ENCODE results near the gene TSPAN11. TPM values are rescaled to one million over a fixed set of nuclear protein-coding genes. Genes with fewer than 3 reads are reported as not detected.

Gene TSPAN11
- total RNA-seq, 1 donor from 2014 or later, result not detected

DNA sequence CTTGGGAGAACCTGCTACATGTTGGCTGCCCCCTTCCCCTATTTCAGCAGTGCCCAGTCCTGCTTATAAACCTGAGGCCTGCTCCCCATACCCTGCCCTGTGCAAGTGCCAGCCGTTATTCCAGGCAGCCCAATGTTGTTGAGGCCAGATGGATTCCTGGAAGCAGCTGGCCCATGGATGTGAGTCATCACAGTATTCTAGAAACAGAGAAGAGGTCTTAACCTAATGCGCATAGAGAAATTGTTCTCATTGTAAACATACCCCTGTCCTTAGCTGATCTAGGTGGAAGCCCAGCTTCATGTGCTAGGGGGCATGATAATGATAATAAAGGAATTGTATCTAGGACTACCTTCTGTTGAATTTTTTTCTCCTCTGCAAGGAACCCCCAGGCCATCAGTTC is 69.7 kb downstream of the TSPAN11 start:
- Histone ChIP-seq H3K36me3 (ENCODE audit: control insufficient read depth, insufficient read depth, low read length) (no peaks in the 10 kb centered on the region), H3K4me3 (ENCODE audit: low read depth, low read length) (no peak overlapping the region), H3K27me3 (ENCODE audit: control insufficient read depth, insufficient read depth, low read length) (no peaks in the 10 kb centered on the region)
- FAIRE-seq (no peak), DNase-seq (ENCODE audit: low read depth) (no peak)
- TF ChIP-seq, protein P1, sequence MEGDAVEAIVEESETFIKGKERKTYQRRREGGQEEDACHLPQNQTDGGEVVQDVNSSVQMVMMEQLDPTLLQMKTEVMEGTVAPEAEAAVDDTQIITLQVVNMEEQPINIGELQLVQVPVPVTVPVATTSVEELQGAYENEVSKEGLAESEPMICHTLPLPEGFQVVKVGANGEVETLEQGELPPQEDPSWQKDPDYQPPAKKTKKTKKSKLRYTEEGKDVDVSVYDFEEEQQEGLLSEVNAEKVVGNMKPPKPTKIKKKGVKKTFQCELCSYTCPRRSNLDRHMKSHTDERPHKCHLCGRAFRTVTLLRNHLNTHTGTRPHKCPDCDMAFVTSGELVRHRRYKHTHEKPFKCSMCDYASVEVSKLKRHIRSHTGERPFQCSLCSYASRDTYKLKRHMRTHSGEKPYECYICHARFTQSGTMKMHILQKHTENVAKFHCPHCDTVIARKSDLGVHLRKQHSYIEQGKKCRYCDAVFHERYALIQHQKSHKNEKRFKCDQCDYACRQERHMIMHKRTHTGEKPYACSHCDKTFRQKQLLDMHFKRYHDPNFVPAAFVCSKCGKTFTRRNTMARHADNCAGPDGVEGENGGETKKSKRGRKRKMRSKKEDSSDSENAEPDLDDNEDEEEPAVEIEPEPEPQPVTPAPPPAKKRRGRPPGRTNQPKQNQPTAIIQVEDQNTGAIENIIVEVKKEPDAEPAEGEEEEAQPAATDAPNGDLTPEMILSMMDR (IDR thresholded peaks at IDR 0.05; ENCODE audit: insufficient read depth, low read length, severe bottlenecking), result no peak

DNA sequence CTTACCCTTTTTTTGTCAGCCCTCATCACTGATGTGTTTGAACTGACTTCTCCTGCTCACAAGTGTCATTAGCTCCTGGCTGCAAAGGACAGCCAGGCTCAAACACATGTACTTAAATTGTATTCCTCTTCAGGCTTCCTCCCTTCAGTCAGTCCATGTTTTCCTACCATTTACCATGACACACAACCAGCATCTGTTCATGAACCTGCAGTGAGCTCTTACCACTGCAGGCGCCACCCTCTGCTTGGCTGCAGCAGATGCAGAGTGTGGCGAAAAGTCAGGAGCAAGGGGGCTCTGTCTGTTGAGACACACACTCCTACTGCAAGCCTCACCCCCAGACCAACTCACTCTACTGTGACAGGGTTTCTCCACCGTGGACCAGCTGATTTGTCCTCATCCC is 70.2 kb downstream of the TSPAN11 start:
- H3K36me3 ChIP-seq (ENCODE audit: control insufficient read depth, insufficient read depth, low read length), result no peaks in the 10 kb centered on the region
- no peaks in the 10 kb centered on the region for H3K27me3 ChIP-seq (ENCODE audit: control insufficient read depth, insufficient read depth, low read length)
- TF ChIP-seq, protein P1 (IDR thresholded peaks at IDR 0.05; ENCODE audit: insufficient read depth, low read length, severe bottlenecking), result no peak
- no peak overlapping the region for H3K4me3 ChIP-seq (ENCODE audit: low read depth, low read length)
- no peak for DNase-seq (ENCODE audit: low read depth)
- peak; percentile 32 for FAIRE-seq

- H3K36me3 ChIP-seq (ENCODE audit: control insufficient read depth, insufficient read depth, low read length), result no peaks in the 10 kb centered on the region
- TF ChIP-seq, protein P1 (IDR thresholded peaks at IDR 0.05; ENCODE audit: insufficient read depth, low read length, severe bottlenecking), result no peak
- peak; percentile 82 for FAIRE-seq
- no peak overlapping the region for H3K4me3 ChIP-seq (ENCODE audit: low read depth, low read length)
- no peak for DNase-seq (ENCODE audit: low read depth)
- no peaks in the 10 kb centered on the region for H3K27me3 ChIP-seq (ENCODE audit: control insufficient read depth, insufficient read depth, low read length)
These were observed 71.3 kb downstream of the TSPAN11 start for GRCh38 chr12:30997685-30998440.

DNA sequence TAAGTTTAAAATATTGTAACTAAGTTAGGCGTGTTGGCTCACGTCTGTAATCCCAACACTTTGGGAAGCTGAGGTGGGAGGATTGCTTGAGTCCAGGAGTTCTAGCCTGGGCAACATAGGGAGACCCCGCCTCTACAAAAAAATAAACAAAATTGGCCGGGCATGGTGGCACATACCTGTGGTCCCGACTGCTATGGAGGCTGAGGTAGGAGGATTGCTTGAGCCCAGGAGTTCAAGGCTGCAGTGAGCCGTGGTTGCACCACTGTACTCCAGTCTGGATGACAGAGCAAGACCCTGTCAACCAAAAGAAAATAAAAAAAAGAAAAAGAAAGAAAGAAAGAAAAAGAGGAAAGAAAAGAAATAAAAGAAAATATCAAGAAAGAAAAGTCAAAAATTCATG is 72.5 kb downstream of the TSPAN11 start:
- no peaks in the 10 kb centered on the region for H3K36me3 ChIP-seq (ENCODE audit: control insufficient read depth, insufficient read depth, low read length)
- TF ChIP-seq, protein P1 (IDR thresholded peaks at IDR 0.05; ENCODE audit: insufficient read depth, low read length, severe bottlenecking), result no peak
- no peak for FAIRE-seq
- no peak for DNase-seq (ENCODE audit: low read depth)
- no peak overlapping the region for H3K4me3 ChIP-seq (ENCODE audit: low read depth, low read length)
- H3K27me3 ChIP-seq (ENCODE audit: control insufficient read depth, insufficient read depth, low read length), result no peaks in the 10 kb centered on the region

GRCh38 chr12:30999723-31000122 is 73.2 kb downstream of the TSPAN11 start:
- Histone ChIP-seq H3K36me3 (ENCODE audit: control insufficient read depth, insufficient read depth, low read length) (no peaks in the 10 kb centered on the region), H3K27me3 (ENCODE audit: control insufficient read depth, insufficient read depth, low read length) (no peaks in the 10 kb centered on the region), H3K4me3 (ENCODE audit: low read depth, low read length) (no peak overlapping the region)
- no peak for FAIRE-seq
- DNase-seq (ENCODE audit: low read depth), result no peak
- TF ChIP-seq, protein P1 (IDR thresholded peaks at IDR 0.05; ENCODE audit: insufficient read depth, low read length, severe bottlenecking), result no peak

- FAIRE-seq (no peak), DNase-seq (ENCODE audit: low read depth) (no peak)
- no peaks in the 10 kb centered on the region for H3K27me3 ChIP-seq (ENCODE audit: control insufficient read depth, insufficient read depth, low read length)
- H3K4me3 ChIP-seq (ENCODE audit: low read depth, low read length), result no peak overlapping the region
- no peaks in the 10 kb centered on the region for H3K36me3 ChIP-seq (ENCODE audit: control insufficient read depth, insufficient read depth, low read length)
- TF ChIP-seq, protein P1 (IDR thresholded peaks at IDR 0.05; ENCODE audit: insufficient read depth, low read length, severe bottlenecking), result no peak
These were observed 74.2 kb downstream of the TSPAN11 start for GRCh38 chr12:31000751-31001150.
